NCI-H2227 (cell line): ENCODE results near the gene EFCAB6.

Experiments used
- DNase-seq: peaks from one replicate; lab custom pipeline; 2025; ENCODE audit not compliant: unreplicated experiment; lab: John Stamatoyannopoulos, UW

Gene EFCAB6

DNA sequence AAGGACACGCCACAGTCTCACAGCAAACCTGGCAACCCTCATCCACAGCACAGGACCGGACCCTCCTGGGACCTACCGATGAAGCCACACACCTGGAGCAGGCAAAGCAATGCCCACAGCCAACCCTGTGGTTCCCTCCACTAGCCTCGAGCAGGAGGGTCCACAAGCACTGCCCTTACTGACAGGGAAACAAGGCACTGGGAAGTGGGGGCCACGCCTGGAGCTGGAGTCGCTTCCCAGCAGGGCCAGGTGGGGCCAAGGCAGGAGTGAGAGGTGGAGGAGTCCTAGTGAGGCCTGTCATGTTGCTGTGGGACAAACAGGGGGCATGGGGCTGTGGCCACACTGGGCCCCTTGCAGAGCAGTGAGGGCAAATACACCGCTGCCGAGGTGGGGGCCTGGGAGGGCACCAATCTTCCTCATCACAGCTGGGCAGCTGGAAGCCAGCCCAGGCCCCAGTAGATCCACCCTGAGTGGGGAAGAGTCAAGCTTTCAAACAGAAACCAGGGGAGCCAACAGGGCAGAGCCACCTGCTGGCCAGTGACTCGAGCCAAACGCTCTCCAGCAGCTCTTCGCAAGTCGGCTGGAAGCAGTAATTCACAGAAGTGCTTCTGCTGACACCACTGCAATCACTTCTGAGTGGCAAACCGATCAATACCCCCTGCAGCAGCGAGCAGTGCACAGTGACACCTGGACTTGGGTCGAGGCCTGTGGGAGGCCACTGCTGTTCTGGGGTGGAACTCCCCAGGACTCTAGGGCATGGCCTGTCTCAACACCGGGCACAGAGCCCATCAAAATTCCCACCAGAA is 36.5 kb upstream of the EFCAB6 start:
- DNase-seq = peak; percentile 58

DNA sequence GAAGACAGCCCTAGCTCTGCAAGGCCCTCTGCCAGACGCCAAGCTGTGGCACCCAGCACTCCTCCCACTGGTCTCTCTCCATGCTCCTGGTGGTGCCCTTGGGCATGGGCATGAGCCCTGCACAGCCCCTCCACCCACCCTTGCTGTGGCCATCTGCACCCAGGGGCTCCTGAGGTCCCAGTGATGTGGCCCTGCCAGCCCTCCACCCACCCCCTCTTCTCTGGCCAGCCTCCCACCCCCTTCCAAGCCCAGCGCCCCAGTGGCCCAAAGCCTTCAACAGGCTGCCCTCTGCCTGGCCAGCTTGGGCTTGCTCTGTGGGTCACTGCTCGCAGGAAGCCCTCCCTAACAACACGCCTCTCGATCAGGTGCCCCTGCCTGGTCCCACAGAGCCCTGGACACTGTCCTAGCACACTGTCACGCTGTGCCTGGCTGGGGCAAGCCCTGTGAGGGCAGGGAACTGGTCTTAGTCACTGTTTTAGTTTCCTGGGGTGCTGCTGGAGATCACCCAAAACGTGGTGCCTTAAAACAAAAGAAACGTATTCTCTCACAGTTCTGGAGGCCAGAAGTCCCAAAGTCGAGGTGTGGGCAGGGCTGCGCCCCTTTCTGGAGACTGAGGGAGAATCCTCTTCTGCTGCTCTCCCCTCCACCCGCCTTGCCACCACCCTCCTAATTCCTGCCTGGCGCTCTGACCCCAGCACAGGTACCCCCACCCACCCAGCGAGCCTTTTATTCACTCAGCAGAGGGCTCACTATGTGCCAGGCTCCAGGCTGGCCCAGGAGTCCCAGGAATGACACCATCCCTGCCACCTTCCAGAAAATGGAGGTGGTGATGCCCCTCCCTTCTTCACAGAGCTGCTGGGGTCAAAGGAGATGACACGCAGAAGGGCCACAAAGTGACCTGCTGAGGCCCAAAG is 35.5 kb upstream of the EFCAB6 start:
- no peak for DNase-seq

DNA sequence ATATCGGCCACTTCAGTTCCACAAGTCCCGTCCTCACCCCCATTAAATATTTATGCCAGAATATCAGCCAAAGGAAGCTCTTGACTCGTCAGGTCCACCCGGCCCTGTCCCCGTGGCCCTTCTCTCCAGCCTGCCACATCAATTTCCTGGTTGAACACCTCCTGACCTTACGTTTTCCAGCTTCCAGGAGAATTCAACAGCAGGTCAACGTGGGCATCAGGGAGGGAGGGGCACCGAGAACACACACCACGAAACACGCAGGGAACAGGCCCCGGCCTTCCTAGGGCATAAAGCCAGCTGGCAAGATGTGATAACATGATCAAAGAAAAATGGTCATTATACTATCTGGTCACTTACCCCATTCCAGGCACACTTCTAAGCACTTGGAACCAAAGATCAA is 34.9 kb upstream of the EFCAB6 start:
- no peak for DNase-seq

DNA sequence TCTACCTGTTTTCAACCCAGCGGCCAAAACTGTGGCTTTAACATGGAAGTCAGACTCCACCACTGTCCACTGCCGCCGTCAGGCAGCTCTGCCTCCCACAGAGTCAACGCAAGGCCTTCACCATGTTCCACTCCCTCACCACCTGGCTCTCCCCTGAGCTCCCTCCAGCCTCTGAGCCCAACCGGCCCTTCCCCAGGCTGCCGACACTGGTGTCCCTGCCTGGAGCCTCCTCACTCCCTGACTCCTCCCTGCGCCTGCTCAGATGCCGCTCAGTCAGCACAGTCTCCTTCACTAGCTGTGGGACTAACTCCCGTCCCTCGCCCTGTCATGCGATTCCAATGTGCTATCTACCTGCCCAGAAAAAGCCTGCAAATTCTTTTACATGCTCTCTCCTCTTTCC is 33.9 kb upstream of the EFCAB6 start:
- no peak for DNase-seq

DNA sequence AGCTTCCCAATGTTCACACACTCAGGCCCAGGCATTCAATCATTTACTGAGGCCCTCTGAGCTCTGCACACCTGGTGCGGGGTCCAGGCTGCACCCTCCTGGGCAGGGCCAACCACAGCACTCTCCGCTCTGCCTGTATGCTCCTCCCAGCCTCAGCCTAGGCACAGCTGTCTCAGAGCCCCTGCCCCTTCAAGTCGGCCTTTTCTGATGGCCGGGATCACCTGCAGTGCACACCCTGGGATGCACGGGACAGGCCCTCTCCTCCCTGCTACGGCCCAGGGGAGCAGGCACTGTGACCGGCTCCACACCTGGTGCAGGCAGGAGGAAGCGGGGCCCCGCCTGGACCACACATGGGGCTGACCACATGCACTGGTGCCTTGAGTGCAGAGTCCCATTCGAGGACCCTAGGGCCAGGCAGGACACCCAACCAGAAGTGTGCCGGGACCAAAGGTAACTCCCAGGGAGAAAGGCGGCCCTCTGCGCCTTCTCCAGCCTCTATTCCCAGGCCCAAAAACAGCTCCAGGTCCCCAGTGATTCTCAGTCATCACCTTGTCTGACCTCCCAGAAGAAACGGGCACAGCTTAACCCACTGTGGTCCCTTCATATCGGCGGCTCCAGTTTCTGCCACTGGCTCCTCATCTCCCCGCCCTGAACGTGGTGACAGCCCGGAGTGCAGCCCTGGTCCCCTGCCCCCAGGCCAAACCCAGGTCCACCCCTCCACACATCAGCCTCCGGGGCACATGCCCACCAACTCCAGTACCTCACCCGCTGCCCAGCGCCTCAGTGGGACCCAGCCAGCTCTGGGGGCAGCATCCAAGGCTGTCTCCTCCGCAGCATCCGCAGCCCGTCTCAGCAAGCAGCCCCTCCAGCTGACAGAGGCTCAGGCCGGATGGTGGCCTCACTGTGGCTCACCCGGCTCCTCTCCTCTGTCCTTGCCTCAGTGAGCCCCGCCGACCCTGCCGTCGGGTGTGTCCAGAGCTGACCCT is 32.7 kb upstream of the EFCAB6 start:
- no peak for DNase-seq

DNA sequence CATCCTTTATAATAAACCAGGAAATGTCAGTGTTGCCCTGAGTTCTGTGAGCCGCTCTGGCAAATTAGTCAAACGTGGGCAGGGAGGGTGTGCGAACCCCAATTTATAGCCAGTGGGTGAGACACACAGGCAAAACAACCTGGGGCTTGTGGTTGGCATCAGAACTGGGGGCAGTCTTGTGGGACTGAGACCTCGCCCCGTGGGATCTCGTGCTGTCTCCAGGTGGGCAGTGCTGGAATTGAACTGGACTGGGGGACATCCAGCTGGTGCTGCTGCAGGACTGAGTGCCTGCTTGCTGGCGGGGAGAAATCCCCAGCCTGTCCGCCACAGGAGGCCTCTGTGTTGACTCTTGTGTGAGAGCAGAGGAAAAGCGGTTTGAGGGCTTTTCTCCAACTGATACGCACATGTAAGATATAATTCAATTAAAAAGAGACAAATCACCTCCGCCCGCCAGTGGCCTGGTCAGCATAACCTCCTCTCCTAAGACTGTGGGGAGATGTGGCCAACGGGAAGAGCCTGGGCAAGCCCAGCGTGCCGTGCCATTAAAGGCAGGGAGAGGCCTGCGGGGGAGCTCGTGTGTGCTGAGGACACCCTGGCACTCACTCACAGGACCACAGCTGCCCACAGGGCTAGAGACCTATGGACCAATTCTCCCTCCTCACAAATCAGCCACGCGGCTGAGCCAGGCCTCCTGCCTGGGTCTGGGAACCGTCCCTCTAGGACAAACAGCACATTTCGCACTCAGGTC is 31.9 kb upstream of the EFCAB6 start:
- DNase-seq = no peak

DNA sequence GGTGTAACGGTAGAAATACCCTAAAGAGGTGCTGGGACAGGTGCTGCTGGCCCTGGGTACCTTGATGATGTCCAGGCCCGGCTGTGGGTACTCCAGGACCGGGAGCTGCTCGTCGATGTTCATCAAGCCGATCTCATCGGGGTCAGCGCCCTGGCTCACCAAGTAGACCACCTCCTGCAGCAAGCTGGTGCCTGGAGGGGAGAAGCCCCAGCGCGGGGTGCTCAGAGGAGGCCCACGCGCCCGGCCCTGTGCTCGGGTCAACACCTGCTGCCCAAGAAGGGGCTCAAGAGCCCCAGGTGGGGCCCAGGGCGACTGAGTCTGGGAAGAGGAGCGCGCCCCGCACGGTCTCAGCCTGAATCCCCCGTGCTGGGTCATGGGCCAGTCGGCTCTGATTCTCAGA is 29.6 kb upstream of the EFCAB6 start:
- no peak for DNase-seq

DNA sequence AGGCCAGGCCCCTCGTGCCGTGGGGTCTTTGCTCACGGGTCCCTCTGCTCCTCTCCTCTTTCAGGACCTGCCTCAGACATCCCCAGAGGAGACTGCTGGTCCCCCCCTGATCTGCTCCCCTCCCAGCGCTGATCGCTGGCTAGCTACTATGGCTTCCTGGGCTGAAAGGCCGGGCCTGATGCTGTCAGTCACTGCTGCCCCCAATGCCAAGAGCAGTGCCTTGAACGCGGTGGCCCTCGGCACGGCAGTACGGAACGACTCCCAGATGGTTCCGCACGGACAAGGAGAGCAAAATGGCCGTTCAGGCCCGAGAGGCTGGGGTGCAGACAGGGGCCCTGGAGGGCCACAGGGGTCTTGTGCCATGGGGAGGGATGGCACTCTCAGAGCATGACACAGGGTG is 28.7 kb upstream of the EFCAB6 start:
- DNase-seq = no peak

DNA sequence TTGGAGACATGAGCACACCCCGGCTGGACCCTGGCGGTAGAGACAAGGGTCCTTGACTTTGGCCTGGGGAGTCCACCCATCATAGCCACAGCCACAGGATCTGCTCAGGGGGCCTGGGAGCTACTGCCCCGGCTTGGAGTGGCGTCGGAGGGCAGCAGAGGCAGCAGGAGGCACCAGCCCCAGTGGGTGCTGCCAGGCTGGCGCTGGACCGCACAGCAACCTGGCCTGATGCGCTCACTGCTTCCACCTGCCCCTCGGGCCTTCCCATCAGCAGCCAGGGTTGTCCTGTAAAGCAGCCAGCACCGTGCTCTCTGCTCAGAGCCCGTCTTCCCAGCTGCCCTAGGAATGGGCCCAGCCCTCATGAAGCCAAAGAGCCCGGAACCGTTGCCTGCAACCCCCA is 28.3 kb upstream of the EFCAB6 start:
- DNase-seq = no peak

DNA sequence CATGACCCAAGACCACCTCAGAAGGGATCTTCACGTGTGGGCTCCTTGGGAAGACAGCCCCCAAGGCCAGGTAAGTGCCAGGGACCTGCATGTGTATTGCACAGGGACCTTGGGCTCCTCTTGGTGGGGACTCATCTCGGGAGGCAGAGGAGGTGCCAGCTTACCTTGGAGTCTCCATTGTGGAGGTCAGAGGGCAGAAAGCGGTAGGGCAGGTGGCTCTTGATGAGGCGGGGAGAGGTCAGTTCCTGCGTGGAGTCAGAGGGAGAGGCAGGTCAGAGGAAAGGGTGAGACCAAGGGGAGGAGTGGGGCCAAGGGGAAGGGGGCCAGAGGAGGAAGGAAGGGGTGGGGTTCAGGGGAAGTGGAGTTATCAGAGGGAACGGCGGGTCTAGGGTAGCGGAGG is 27.7 kb upstream of the EFCAB6 start:
- no peak for DNase-seq

DNA sequence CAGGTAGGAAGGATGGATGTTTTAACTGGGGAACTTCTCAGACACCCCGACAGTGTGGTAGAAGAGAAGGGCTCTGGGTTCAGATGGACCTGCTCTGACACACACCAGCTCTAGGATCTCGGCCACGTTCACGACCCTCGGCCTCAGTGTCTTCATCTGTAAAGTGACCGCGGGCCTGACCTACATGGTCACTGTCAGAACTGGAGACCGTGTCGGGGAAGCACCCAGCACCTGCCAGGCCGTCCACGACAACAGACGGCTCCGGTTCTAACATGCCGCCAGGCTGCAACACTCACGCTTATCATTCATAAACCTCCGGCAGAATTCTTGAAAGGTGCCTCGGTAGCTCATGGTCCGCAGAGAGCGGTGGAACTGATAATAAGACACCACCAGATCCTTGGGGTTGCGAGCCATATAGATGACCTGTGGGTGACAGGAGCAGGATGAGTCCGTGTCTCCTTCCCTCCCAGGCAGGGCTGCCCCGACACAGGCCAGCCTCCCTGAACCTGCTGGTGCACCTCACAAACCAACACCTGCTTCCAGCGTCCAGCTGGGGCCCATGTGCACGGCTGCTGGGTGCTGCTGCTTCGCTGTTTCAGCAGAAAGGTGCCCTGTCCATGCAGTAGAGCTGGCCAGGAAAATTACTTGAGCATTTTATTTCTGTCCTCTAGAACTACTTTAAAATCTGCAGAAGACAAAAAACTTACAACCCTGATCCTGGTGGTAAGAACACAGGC is 26.6 kb upstream of the EFCAB6 start:
- no peak for DNase-seq

DNA sequence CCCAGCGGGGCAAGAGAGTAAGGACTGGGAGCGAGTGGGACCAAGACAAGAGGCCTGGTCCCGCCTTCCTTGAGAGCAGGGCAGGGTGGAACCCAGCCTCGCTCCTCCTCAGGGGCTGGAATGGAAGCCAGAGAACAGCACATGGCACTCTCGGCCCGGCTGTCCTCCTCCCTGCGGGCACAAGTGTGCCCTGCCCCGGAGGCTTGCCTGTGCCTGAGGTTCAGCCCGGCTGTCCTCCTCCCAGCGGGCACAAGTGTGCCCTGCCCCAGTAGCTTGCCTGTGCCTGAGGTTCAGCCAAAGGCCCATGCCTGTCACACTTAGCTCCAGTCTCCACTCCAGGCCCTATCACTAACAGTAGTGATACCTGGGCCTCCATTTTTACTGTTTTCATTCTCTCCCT is 26.1 kb upstream of the EFCAB6 start:
- no peak for DNase-seq

DNA sequence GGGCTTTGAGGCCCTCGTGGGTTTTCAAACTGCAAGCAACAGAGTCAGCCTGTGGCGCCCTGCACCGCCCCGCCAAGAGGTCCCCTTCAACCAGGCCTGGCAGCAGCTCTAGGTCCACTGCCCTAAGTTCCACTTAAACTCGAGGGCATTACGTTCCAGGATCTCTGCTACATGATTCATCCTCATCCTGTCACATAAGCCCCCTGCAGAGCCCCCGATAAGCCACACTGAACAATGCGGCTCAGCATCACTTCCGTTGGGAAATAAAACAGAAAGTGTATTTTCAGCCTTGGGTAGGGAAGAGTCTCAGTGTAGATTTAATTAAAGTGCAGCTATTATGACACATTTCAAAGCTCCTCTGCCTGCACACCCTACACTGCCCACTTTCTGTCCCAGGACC is 25.6 kb upstream of the EFCAB6 start:
- no peak for DNase-seq

DNA sequence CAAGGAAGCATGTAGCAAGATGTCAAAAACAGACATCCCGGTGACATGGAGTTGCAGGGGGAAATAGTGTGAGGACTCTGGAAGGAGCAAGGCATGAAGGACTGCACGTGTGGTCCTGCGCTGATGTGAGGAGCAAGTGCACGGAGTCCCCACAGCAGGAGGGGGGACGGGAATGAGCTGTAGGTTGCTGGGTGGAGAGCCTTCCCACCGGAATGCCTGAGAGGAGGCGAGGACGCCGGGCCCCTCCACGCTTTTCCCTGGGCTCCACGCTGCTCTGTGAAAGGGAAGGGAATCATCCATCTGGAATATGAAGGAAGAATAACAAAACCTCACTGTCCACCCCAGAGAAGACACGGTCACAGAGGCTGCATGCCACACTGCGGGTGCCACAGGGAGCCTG is 23.6 kb upstream of the EFCAB6 start:
- no peak for DNase-seq

DNA sequence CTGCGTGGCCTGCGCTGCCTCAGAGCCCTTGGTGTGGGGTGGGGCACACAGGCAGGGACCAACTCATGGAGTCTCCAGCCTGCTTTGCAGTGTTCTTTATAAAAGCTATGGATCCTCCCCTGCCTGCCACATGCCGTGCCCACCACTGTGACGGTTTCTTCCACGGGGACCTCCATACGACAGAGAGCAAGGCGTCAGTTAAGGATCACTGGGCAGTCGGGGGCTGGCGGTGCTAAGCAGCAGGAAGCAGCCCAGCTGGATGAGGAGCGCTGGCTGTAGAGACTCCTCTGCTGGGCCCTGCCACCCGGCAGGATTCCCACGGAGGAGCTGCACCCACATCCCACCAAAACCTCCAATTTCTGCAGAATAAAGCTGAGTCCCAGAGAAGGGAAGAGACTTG is 23.1 kb upstream of the EFCAB6 start:
- DNase-seq = no peak

DNA sequence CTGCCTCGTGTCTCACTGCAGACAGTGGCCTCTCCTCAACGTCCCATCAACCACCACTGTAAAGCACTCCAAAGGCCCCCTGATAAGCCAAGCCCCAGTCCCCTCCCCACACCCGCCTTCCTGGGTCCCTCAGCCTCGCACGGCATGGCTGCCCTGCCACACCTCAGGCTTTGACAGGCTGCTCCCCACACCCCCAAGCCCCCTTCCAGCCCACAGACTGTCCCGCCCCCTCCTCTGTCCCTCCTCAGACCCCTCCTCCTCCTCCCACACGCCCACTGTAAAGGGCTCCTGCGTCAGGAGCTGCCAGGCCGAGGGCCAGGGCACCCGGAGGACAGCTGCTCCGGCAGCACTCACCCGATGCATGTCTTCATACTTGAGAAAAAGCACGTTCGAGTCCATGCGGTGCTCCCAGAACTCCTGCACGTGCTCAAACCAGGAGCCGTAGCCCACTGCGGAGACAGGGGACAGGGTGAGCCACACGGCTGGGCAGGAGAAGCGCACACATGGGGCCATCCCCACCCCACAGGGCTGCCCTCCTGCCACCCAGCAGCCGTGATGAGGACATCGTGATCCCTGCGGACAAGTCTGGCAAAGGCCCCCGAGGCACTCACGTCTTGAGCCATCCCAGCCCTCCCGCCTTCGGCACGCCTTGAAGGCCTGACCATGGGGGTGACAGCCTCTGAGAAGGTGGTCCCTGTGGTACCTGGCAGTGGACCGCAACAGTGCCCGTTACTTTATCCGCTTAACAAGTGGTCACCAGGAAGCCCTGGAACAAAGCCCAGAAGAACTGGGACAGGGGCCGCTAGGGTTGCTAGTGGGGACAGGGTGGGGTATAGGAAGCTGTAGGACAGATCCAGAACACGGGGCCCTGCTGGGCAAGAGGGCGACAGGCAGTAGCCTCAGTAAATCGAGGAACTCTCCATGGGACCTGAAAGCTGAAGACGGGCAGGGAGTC is 21.5 kb upstream of the EFCAB6 start:
- no peak for DNase-seq

DNA sequence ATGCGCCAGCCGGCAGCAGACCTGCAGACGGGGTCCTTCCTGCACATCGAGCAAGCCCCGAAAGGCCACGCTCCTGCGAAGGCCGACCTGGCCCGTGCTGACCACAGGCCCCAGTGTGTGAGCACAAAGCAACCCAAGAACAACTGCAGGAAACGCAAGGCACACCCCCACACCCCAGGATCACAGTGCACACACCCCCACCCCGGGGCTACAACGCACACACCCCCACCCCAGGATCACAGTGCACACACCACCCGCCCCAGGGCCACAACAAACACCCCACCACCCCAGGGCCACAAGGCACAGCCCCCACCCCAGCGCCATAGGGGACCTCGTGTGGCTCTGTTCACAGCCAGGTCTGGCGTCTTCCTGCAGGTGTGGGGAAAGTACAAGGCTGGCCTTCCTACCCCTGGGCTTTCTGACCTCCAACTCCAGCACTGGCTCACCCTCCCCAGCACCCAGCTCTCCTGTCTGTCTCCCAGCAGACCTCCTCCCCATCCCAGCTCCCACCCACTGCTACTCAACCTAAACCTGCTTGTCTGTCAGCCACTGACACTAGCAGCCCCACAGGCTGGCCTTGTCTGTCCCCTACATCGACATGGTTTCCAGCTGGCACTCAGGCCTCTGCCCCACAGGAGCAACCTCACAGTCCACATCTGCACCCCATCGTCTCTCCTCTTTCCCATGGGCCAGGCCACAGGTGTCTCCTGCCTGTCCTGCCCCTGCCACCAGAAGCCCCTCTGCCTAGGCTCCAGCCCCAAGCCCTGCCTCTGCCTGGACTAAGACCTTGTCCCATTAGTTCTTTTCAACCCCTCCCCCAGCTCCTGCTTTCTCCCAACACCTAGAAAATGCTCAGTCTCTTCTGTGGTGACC is 20.5 kb upstream of the EFCAB6 start:
- no peak for DNase-seq
